Smooth muscle cell of the umbilical artery (primary cell): ENCODE data around the gene ZNF664. TPM values are rescaled to one million over a fixed set of nuclear protein-coding genes. Genes with fewer than 3 reads are reported as not detected.

ENCODE experiments used
- total RNA-seq: library from RNA; depleted of rRNA; stranded (reverse); fragments of >200 nt; gene quantifications from 2 replicates; pipeline ENCODE4 v1.2.3, GENCODE V29; 2014

Gene ZNF664
- 36.2 and 47.1 TPM in 2 replicates for total RNA-seq

DNA sequence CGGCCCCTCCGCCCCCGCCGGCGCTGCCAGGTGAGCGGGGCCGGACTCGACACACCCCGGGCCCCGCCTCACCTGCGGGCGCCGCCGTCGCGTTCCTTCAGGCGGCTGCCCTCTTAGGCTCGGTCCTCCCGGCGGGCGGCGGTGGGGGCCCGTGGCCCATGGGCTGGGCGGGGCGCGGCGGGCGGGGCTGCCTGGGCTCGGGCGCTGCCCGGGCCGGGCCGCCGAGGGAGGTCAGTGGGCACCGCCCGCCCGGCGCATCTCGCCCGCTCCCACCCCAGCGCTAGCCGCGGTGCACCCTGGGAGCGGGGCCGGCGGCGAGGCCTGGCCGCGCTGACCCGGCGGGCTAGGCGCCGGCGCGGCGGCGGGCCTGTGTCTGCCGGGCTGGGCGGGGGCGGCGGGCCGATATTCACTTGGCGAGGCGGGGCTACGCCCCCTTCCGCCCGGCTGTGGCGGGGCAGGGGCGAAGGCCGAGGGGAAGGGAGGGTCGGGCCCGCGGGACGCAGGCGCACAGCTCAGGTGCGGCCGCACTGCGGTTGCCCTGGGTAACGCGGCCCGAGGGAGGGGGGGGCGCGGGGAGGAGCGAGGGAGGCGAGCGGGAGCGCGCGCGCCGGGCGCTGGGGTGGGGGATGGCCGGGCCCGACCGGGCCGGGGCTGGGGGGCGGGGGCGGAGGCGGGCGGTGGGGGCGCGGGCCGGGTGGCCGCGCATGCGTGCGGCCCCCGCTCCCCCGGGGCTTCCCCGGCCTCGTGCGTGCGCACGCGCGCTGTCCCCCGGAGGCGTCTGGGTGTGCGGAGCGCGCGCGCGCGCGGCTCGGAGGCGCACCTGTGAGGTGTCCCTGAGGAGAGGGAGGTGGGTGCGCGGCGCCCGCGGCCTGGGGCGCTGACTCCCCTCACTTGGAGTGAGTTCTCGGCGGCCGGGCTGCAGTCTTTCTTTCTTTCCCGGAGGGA, at the start of gene ZNF664, which contains the start of gene CCDC92:
TSS of gene ZNF664 (plus strand) at position 759 of the 945 bp plus-strand sequence. CDS start 38,930 bp downstream, outside the sequence.
TSS of gene CCDC92 (minus strand) at position 375 of the 945 bp plus-strand sequence. CDS start 28,526 bp downstream, outside the sequence.

Other genes with a start within 250 kb of the ZNF664 start
- 0.28 and 0.59 TPM in 2 replicates for gene DNAH10, start 210.9 kb upstream of the ZNF664 start, total RNA-seq
- 8.0 and 20.6 TPM in 2 replicates for gene CCDC92, start 384 bp upstream of the ZNF664 start, total RNA-seq